SK-N-SH (cell line): ENCODE measurements around the gene GJB1. TPM values are rescaled to one million over a fixed set of nuclear protein-coding genes. Genes with fewer than 3 reads are reported as not detected.

ENCODE experiments used
- CTCF ChIA-PET: fragments of 300-600, 350-600 bp; formaldehyde crosslinking; extraction: SDS; loops from one replicate; lab custom pipeline; 2021; lab: Yijun Ruan, JAX
- POLR2A ChIA-PET: fragments of 350-600 bp; sonication (Branson Sonifier 250); formaldehyde crosslinking; extraction: SDS; loops from one replicate; lab custom pipeline; 2020; ENCODE audit warnings: antibody characterized with exemption, inconsistent platforms; lab: Yijun Ruan, JAX
- DNase-seq: peaks from one replicate; pipeline ENCODE4 v3.0.0; 2012
- H2AFZ ChIP-seq: fragments of 200-600 bp; sonication (generic); 2 replicates; pipeline ENCODE4 v1.8.1; 2016; ENCODE audit warnings: antibody characterized with exemption, mild to moderate bottlenecking, low read depth
- H3F3A ChIP-seq: fragments of 200-600 bp; sonication (generic); replicated peaks from 2 replicates; pipeline ENCODE3; 2016; ENCODE audit warnings: antibody characterized with exemption, mild to moderate bottlenecking; ENCODE audit not compliant: insufficient read depth
- H3K27ac ChIP-seq, 2 experiments: fragments of 200-500 bp in 1 of 2; fragments of 200-600 bp in 1 of 2; sonication (Bioruptor generic) in 1 of 2; sonication (generic), shearing (Covaris generic) in 1 of 2; 2 replicates each; pipeline versions ENCODE4 v1.5.1 to v1.6.1; 2014 to 2016; ENCODE audit warnings: low read depth in 2 of 2, inconsistent platforms in 1 of 2, low read length in 1 of 2, mild to moderate bottlenecking in 1 of 2, mixed read lengths in 1 of 2
- H3K27me3 ChIP-seq: fragments of 200-600 bp; sonication (generic), shearing (Covaris generic); 2 replicates; pipeline ENCODE4 v1.6.1; 2016; ENCODE audit warnings: mixed run types; ENCODE audit not compliant: insufficient read depth
- H3K36me3 ChIP-seq, 2 experiments: fragments of 200-500 bp in 1 of 2; fragments of 200-600 bp in 1 of 2; sonication (Bioruptor generic) in 1 of 2; sonication (generic) in 1 of 2; replicated peaks in 1 of 2; 2 replicates each; pipeline versions ENCODE3 to v1.5.1; 2014 to 2016; ENCODE audit warnings: low read length in 1 of 2, mild to moderate bottlenecking in 1 of 2; ENCODE audit not compliant: insufficient read depth in 2 of 2, control insufficient read depth in 1 of 2
- H3K4me1 ChIP-seq, 2 experiments: fragments of 200-500 bp in 1 of 2; fragments of 200-600 bp in 1 of 2; sonication (Bioruptor generic) in 1 of 2; sonication (generic), shearing (Covaris generic) in 1 of 2; 2 replicates each; pipeline versions ENCODE4 v1.5.1 to v1.6.1; 2014 to 2016; ENCODE audit warnings: low read depth in 1 of 2, low read length in 1 of 2, mixed run types in 1 of 2; ENCODE audit not compliant: insufficient read depth in 2 of 2, control insufficient read depth in 1 of 2
- H3K4me2 ChIP-seq: fragments of 200-600 bp; sonication (generic), shearing (Covaris generic); 2 replicates; pipeline ENCODE4 v1.6.1; 2017; ENCODE audit warnings: mixed run types
- H3K4me3 ChIP-seq, 2 experiments: fragments of 200-500 bp in 1 of 2; fragments of 200-600 bp in 1 of 2; sonication (Bioruptor generic) in 1 of 2; sonication (generic), shearing (Covaris generic) in 1 of 2; 2 replicates each; pipeline versions ENCODE4 v1.5.1 to v1.8.1; 2014 to 2016; ENCODE audit warnings: low read depth in 2 of 2, inconsistent platforms in 1 of 2, low read length in 1 of 2, mild to moderate bottlenecking in 1 of 2, mixed read lengths in 1 of 2, moderate library complexity in 1 of 2
- H3K79me2 ChIP-seq: fragments of 200-600 bp; sonication (generic); 2 replicates; pipeline ENCODE4 v1.8.1; 2017; ENCODE audit warnings: mild to moderate bottlenecking; ENCODE audit not compliant: insufficient read depth
- H3K9ac ChIP-seq: fragments of 200-600 bp; sonication (generic); 2 replicates; pipeline ENCODE4 v1.6.1; 2017; ENCODE audit warnings: mixed run types
- H3K9me2 ChIP-seq: fragments of 200-600 bp; sonication (generic); 2 replicates; pipeline ENCODE4 v1.6.1; 2017; ENCODE audit warnings: mixed run types
- H3K9me3 ChIP-seq: fragments of 200-600 bp; sonication (generic); 2 replicates; pipeline ENCODE4 v1.6.1; 2017; ENCODE audit warnings: mixed run types, mild to moderate bottlenecking, moderate library complexity
- H4K20me1 ChIP-seq: fragments of 200-600 bp; sonication (generic); 2 replicates; pipeline ENCODE4 v1.6.1; 2017; ENCODE audit warnings: mild to moderate bottlenecking, mixed run types; ENCODE audit not compliant: insufficient read depth
- CHD2 ChIP-seq: fragments of 150-350 bp; IDR thresholded peaks from 2 replicates; pipeline ENCODE4 v1.6.1; 2018; ENCODE audit warnings: low read length; ENCODE audit not compliant: partially characterized antibody
- ELF1 ChIP-seq: IDR thresholded peaks from 2 replicates; pipeline ENCODE4 v1.4.0; 2012
- EP300 ChIP-seq, 2 experiments: IDR thresholded peaks; 2 replicates each; pipeline versions ENCODE4 v1.4.0 to v1.6.1; 2012; ENCODE audit warnings: borderline replicate concordance in 1 of 2, low read depth in 1 of 2, low read length in 1 of 2
- EZH2phosphoT487 ChIP-seq: fragments of 200-600 bp; sonication (generic); IDR thresholded peaks from 2 replicates; pipeline ENCODE4 v1.6.1; 2017; ENCODE audit warnings: low read depth, mixed run types, mild to moderate bottlenecking, antibody characterized with exemption, moderate library complexity, borderline replicate concordance
- FOSL2 ChIP-seq: IDR thresholded peaks from 2 replicates; pipeline ENCODE4 v1.4.0; 2012; ENCODE audit warnings: low read depth, mild to moderate bottlenecking, moderate library complexity, borderline replicate concordance
- FOXJ3 ChIP-seq: sonication (generic); formaldehyde crosslinking; IDR thresholded peaks from 2 replicates; pipeline ENCODE4 v1.5.1; 2020; ENCODE audit warnings: mild to moderate bottlenecking, missing genetic modification reagents
- GABPA ChIP-seq: IDR thresholded peaks from 2 replicates; pipeline ENCODE4 v1.4.0; 2012; ENCODE audit warnings: low read depth, mild to moderate bottlenecking
- GATA2 ChIP-seq: sonication (generic); formaldehyde crosslinking; IDR thresholded peaks from 2 replicates; pipeline ENCODE4 v1.5.0; 2020; ENCODE audit warnings: mild to moderate bottlenecking, missing genetic modification reagents
- JUND ChIP-seq: IDR thresholded peaks from 2 replicates; pipeline ENCODE4 v1.4.0; 2012
- MXI1 ChIP-seq: IDR thresholded peaks from 2 replicates; pipeline ENCODE4 v1.6.1; 2012; ENCODE audit warnings: mild to moderate bottlenecking, low read depth, low read length, improper control_type of control experiment
- NFIC ChIP-seq: IDR thresholded peaks from 2 replicates; pipeline ENCODE4 v1.4.0; 2012; ENCODE audit warnings: borderline replicate concordance
- NRF1 ChIP-seq: IDR thresholded peaks from 2 replicates; pipeline ENCODE4 v1.6.1; 2012; ENCODE audit warnings: low read depth, mild to moderate bottlenecking, low read length
- RAD21 ChIP-seq: IDR thresholded peaks from 2 replicates; pipeline ENCODE4 v1.6.1; 2012; ENCODE audit warnings: mild to moderate bottlenecking, low read length
- RFX5 ChIP-seq: IDR thresholded peaks from 2 replicates; pipeline ENCODE4 v1.6.1; 2012; ENCODE audit warnings: mild to moderate bottlenecking, improper control_type of control experiment, low read length
- RXRA ChIP-seq: IDR thresholded peaks from 2 replicates; pipeline ENCODE4 v1.4.0; 2012; ENCODE audit warnings: low read depth, mild to moderate bottlenecking, borderline replicate concordance
- SIN3A ChIP-seq: IDR thresholded peaks from 2 replicates; pipeline ENCODE4 v1.6.1; 2012; ENCODE audit warnings: low read depth, mild to moderate bottlenecking, low read length, moderate library complexity, borderline replicate concordance
- SMC3 ChIP-seq: IDR thresholded peaks from 2 replicates; pipeline ENCODE4 v1.6.1; 2012; ENCODE audit warnings: low read depth, low read length, improper control_type of control experiment
- TAF1 ChIP-seq: IDR thresholded peaks from 2 replicates; pipeline ENCODE4 v1.6.1; 2012; ENCODE audit warnings: low read depth, mild to moderate bottlenecking, low read length, moderate library complexity, borderline replicate concordance
- TCF12 ChIP-seq: IDR thresholded peaks from 2 replicates; pipeline ENCODE4 v1.4.0; 2012
- TEAD4 ChIP-seq: IDR thresholded peaks from 2 replicates; pipeline ENCODE4 v1.4.0; 2012; ENCODE audit warnings: mild to moderate bottlenecking, borderline replicate concordance; ENCODE audit not compliant: insufficient read depth
- YY1 ChIP-seq: IDR thresholded peaks from 2 replicates; pipeline ENCODE4 v1.4.0; 2012; ENCODE audit warnings: low read depth, mild to moderate bottlenecking
- WGBS: methylation state at CpG from one replicate; pipeline ENCODE4 v1.1.6; 2017; ENCODE audit warnings: low lambda C conversion rate; 5-methylcytosine and 5-hydroxymethylcytosine counted together
- polyA plus RNA-seq, 3 experiments: library from polyadenylated mRNA; depleted of rRNA; stranded (reverse); fragments of >200 nt; gene quantifications; 2 replicates each; pipeline ENCODE4 v1.2.3, GENCODE V29; 2012
- TF ChIP-seq, protein P1 (sequence below): fragments of 150-350 bp; IDR thresholded peaks from 2 replicates; pipeline ENCODE4 v1.6.1; 2016; ENCODE audit warnings: mild to moderate bottlenecking, low read depth, low read length
- TF ChIP-seq, protein P2 (sequence below): IDR thresholded peaks from 2 replicates; pipeline ENCODE4; 2012
- TF ChIP-seq, protein P3 (sequence below): IDR thresholded peaks from 2 replicates; pipeline ENCODE4 v1.6.1; 2012; ENCODE audit warnings: mild to moderate bottlenecking, low read depth, low read length, moderate library complexity
- TF ChIP-seq, protein P4 (sequence below): IDR thresholded peaks from 2 replicates; pipeline ENCODE4 v1.4.0; 2012; ENCODE audit warnings: low read depth, borderline replicate concordance

Gene GJB1
- polyA plus RNA-seq, 1 of the 3 experiments (the other 2 are of a cell fraction): not detected

DNA sequence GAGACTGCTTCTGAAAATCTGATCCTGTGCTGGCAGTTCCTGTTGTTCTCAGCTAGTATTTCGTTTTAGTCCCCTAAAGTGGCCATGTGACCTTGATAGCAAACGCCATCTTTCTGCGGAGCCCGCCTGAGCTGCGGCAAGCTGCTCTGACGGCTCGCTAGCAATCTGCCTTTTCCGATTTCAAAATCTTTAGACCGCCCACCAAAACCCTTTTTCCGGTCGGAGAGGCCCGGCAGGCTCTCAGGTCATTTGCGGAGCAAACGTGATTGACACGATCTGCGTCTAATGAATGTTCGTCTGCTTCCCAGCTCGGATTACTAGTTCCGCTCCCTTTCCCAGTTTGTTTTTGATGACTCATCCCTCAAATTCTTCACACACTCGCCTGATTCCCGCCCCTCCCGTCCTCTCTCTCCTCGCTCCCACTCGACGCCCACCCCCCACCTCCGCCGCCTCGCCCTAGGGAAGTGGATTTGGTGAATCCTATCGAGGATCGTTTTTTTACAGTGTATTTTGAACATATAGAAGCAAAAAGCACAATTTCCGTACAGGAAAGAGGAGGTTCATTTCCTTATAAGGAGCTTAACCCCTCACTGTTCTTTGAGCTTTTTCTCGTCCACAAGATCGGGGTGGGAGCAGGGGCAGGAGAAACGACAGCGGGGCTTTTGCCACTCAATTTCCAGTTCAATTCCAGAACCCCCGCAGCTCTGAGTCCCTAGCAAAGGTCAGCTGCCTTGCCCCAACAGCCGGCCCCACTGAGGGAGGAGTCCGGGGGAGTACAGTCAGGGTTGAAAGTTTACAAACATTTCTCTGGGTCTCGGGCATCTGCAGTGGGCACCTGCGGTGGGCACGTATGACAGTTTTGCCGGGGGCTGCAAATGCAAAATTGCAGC, 40.9 kb upstream of the GJB1 start:
- peaks cover 0 to 8% of the 10 kb centered on the region in 2 experiments; a peak in 1 of 4 replicates for H3K4me1 ChIP-seq
- peak; percentile 77 for DNase-seq
- peaks cover 6% of the 10 kb centered on the region for H3F3A ChIP-seq
- H2AFZ ChIP-seq: peak overlapping the region; percentile 95
- no peaks in the 10 kb centered on the region for H3K36me3 ChIP-seq
- 11% methylated on average over 42 of the region's 42 CpGs for WGBS
- no peaks in the 10 kb centered on the region for H3K9me2 ChIP-seq
- ChIA-PET POLR2A (interaction anchor here (0.9 to 1.2 kb wide), 3 partner anchors 64 to 101 kb away, joined by 4 to 6 read pairs (median 4); partner anchors contain the start of genes MED12 and NONO), CTCF (interaction anchor here (1.0 to 2.4 kb wide), 2 partner anchors 53 to 212 kb away, joined by 3 to 5 read pairs; no protein-coding TSS in a partner anchor)
- no peaks in the 10 kb centered on the region for H3K9me3 ChIP-seq
- H3K4me2 ChIP-seq: peak overlapping the region; percentile 74
- peak overlapping the region; percentile 54; the same call in 1 of the 2 replicates for H3K9ac ChIP-seq
- H3K79me2 ChIP-seq: no peaks in the 10 kb centered on the region
- H3K4me3 ChIP-seq: peak overlapping the region; percentile 48 to 53
- H4K20me1 ChIP-seq: no peaks in the 10 kb centered on the region
- peak overlapping the region; percentile 54 to 84 for H3K27ac ChIP-seq
- H3K27me3 ChIP-seq: no peaks in the 10 kb centered on the region; the same call in 1 of the 2 replicates
- TF ChIP-seq EP300 (IDR thresholded peaks at IDR 0.05; ENCODE audit: borderline replicate concordance in 1 of 2, low read depth in 1 of 2, low read length in 1 of 2) (no peak), YY1 (peak; percentile 84; the same call in 1 of the 2 replicates), NFIC (no peak), TCF12 (no peak), SIN3A (no peak; the same call in 1 of the 2 replicates), EZH2phosphoT487 (no peak), MXI1 (peak; percentile 82; the same call in 1 of the 2 replicates), CHD2 (peak; percentile 46), RXRA (no peak), GABPA (peak; percentile 83), NRF1 (no peak), ELF1 (0 out of 2 replicates have a peak, but pooled peaks have one; percentile 26), SMC3 (no peak), RAD21 (no peak), TEAD4 (no peak), FOSL2 (peak; percentile 72; the same call in 1 of the 2 replicates), FOXJ3 (CRISPR knock-in tag) (no peak), JUND (peak; percentile 72), TAF1 (peak; percentile 82), RFX5 (no peak), GATA2 (CRISPR knock-in tag) (no peak)
- TF ChIP-seq, protein P1, sequence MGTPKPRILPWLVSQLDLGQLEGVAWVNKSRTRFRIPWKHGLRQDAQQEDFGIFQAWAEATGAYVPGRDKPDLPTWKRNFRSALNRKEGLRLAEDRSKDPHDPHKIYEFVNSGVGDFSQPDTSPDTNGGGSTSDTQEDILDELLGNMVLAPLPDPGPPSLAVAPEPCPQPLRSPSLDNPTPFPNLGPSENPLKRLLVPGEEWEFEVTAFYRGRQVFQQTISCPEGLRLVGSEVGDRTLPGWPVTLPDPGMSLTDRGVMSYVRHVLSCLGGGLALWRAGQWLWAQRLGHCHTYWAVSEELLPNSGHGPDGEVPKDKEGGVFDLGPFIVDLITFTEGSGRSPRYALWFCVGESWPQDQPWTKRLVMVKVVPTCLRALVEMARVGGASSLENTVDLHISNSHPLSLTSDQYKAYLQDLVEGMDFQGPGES: peak; percentile 70
- TF ChIP-seq, protein P2, sequence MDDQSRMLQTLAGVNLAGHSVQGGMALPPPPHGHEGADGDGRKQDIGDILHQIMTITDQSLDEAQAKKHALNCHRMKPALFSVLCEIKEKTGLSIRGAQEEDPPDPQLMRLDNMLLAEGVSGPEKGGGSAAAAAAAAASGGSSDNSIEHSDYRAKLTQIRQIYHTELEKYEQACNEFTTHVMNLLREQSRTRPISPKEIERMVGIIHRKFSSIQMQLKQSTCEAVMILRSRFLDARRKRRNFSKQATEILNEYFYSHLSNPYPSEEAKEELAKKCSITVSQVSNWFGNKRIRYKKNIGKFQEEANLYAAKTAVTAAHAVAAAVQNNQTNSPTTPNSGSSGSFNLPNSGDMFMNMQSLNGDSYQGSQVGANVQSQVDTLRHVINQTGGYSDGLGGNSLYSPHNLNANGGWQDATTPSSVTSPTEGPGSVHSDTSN: peak; percentile 99
- TF ChIP-seq, protein P3, sequence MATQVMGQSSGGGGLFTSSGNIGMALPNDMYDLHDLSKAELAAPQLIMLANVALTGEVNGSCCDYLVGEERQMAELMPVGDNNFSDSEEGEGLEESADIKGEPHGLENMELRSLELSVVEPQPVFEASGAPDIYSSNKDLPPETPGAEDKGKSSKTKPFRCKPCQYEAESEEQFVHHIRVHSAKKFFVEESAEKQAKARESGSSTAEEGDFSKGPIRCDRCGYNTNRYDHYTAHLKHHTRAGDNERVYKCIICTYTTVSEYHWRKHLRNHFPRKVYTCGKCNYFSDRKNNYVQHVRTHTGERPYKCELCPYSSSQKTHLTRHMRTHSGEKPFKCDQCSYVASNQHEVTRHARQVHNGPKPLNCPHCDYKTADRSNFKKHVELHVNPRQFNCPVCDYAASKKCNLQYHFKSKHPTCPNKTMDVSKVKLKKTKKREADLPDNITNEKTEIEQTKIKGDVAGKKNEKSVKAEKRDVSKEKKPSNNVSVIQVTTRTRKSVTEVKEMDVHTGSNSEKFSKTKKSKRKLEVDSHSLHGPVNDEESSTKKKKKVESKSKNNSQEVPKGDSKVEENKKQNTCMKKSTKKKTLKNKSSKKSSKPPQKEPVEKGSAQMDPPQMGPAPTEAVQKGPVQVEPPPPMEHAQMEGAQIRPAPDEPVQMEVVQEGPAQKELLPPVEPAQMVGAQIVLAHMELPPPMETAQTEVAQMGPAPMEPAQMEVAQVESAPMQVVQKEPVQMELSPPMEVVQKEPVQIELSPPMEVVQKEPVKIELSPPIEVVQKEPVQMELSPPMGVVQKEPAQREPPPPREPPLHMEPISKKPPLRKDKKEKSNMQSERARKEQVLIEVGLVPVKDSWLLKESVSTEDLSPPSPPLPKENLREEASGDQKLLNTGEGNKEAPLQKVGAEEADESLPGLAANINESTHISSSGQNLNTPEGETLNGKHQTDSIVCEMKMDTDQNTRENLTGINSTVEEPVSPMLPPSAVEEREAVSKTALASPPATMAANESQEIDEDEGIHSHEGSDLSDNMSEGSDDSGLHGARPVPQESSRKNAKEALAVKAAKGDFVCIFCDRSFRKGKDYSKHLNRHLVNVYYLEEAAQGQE: 0 out of 2 replicates have a peak, but pooled peaks have one; percentile 3
- TF ChIP-seq, protein P4, sequence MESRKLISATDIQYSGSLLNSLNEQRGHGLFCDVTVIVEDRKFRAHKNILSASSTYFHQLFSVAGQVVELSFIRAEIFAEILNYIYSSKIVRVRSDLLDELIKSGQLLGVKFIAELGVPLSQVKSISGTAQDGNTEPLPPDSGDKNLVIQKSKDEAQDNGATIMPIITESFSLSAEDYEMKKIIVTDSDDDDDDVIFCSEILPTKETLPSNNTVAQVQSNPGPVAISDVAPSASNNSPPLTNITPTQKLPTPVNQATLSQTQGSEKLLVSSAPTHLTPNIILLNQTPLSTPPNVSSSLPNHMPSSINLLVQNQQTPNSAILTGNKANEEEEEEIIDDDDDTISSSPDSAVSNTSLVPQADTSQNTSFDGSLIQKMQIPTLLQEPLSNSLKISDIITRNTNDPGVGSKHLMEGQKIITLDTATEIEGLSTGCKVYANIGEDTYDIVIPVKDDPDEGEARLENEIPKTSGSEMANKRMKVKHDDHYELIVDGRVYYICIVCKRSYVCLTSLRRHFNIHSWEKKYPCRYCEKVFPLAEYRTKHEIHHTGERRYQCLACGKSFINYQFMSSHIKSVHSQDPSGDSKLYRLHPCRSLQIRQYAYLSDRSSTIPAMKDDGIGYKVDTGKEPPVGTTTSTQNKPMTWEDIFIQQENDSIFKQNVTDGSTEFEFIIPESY: no peak
